Erythroblast (primary cell): Measurements from ENCODE around the gene TFCP2.

Experiments used
- GATA1 ChIP-seq: IDR thresholded peaks from 2 replicates; pipeline ENCODE4 v1.6.1; 2011; ENCODE audit warnings: low read depth, mild to moderate bottlenecking, control low read depth, low read length, moderate library complexity
- POLR2A ChIP-seq: IDR thresholded peaks from 2 replicates; pipeline ENCODE4 v1.6.1; 2011; ENCODE audit warnings: mild to moderate bottlenecking, low read length

DNA sequence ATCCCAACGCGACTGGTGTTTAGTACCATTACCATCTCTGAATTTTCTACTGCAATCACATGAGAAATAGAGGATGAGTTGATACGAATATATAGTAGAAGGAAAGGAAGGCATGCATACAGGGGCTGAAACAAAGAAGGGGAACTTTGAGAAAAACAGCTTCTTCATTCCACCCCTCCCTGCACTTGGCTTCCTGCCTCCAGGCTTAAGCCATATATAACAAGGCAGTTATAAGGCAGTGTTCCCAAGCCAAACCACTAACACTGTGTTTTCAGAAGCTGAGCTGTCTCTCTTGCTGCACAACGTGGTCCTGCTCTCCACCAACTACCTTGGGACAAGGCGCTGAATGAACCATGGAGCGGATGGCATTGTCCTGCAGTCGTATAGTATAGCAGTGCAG, 113.8 kb downstream of the TFCP2 start:
- TF ChIP-seq POLR2A, result no peak
- TF ChIP-seq GATA1, result no peak
